HUES64 (cell line): ENCODE data around the gene ABCA6.

Experiments
- H3K27ac ChIP-seq: 2 replicates; pipeline ENCODE4 v1.7.0; 2013; ENCODE audit warnings: low read depth, low read length, inconsistent platforms
- H3K27me3 ChIP-seq: 2 replicates; pipeline ENCODE4 v1.6.1; 2013; ENCODE audit warnings: mild to moderate bottlenecking, low read length; ENCODE audit not compliant: insufficient read depth
- H3K36me3 ChIP-seq: 2 replicates; pipeline ENCODE4 v1.6.1; 2013; ENCODE audit warnings: mild to moderate bottlenecking, low read length; ENCODE audit not compliant: insufficient read depth
- H3K4me1 ChIP-seq: 2 replicates; pipeline ENCODE4 v1.6.1; 2013; ENCODE audit warnings: mild to moderate bottlenecking, low read length, moderate library complexity; ENCODE audit not compliant: insufficient read depth
- H3K4me3 ChIP-seq: 2 replicates; pipeline ENCODE4 v1.5.1; 2013; ENCODE audit warnings: mild to moderate bottlenecking, low read length, moderate library complexity
- H3K9ac ChIP-seq: 2 replicates; pipeline ENCODE4 v1.6.1; 2013; ENCODE audit warnings: mild to moderate bottlenecking, low read depth, low read length
- H3K9me3 ChIP-seq: 2 replicates; pipeline ENCODE4 v1.6.1; 2013; ENCODE audit warnings: low read depth, low read length; ENCODE audit not compliant: insufficient read depth
- WGBS: fragments of 150-250, 120-280 bp; methylation state at CpG from one replicate; pipeline ENCODE4 v1.1.7; 2013; ENCODE audit warnings: missing lambda C conversion rate; 5-methylcytosine and 5-hydroxymethylcytosine counted together

ABCA6 gene

GRCh38 chr17:69044371-69044770 lies 97.3 kb downstream of the ABCA6 start:
- H3K4me3 ChIP-seq: no peak overlapping the region
- 100% methylated on average over 2 of the region's 2 CpGs for WGBS

GRCh38 chr17:69043098-69043734 lies 98.5 kb downstream of the ABCA6 start:
- no peaks in the 10 kb centered on the region for H3K36me3 ChIP-seq
- WGBS: 91% methylated on average over 6 of the region's 6 CpGs
- no peaks in the 10 kb centered on the region for H3K4me1 ChIP-seq
- H3K9ac ChIP-seq: no peak overlapping the region
- no peak overlapping the region for H3K27ac ChIP-seq
- H3K4me3 ChIP-seq: no peak overlapping the region
- no peaks in the 10 kb centered on the region for H3K9me3 ChIP-seq
- no peaks in the 10 kb centered on the region for H3K27me3 ChIP-seq

More at GRCh38 chr17:69044371-69044770, 97.3 kb downstream of the ABCA6 start:
- H3K27me3 ChIP-seq: no peaks in the 10 kb centered on the region
- H3K9me3 ChIP-seq: no peaks in the 10 kb centered on the region
- H3K27ac ChIP-seq: no peak overlapping the region
- H3K9ac ChIP-seq: no peak overlapping the region
- H3K36me3 ChIP-seq: no peaks in the 10 kb centered on the region
- no peaks in the 10 kb centered on the region for H3K4me1 ChIP-seq

- Histone ChIP-seq H3K9ac (no peak overlapping the region), H3K4me3 (no peak overlapping the region), H3K9me3 (no peaks in the 10 kb centered on the region), H3K4me1 (no peaks in the 10 kb centered on the region), H3K36me3 (no peaks in the 10 kb centered on the region), H3K27me3 (no peaks in the 10 kb centered on the region), H3K27ac (no peak overlapping the region)
- 92% methylated on average over 5 of the region's 5 CpGs for WGBS
Measured at GRCh38 chr17:69042308-69042707, 99.4 kb downstream of the ABCA6 start.

- H3K36me3 ChIP-seq: no peaks in the 10 kb centered on the region
- H3K4me1 ChIP-seq: no peaks in the 10 kb centered on the region
- WGBS: 94% methylated on average over 3 of the region's 3 CpGs
- H3K4me3 ChIP-seq: no peak overlapping the region
- no peaks in the 10 kb centered on the region for H3K27me3 ChIP-seq
- H3K27ac ChIP-seq: no peak overlapping the region
- no peak overlapping the region for H3K9ac ChIP-seq
- H3K9me3 ChIP-seq: no peaks in the 10 kb centered on the region
Measured at GRCh38 chr17:69031839-69032238, 109.9 kb downstream of the ABCA6 start.

GRCh38 chr17:69030169-69030568 lies 111.5 kb downstream of the ABCA6 start:
- H3K9me3 ChIP-seq: no peaks in the 10 kb centered on the region
- no peak overlapping the region for H3K4me3 ChIP-seq
- no peaks in the 10 kb centered on the region for H3K4me1 ChIP-seq
- H3K27me3 ChIP-seq: no peaks in the 10 kb centered on the region
- WGBS: 100% methylated on average over 1 of the region's 1 CpG
- H3K9ac ChIP-seq: no peak overlapping the region
- no peaks in the 10 kb centered on the region for H3K36me3 ChIP-seq
- H3K27ac ChIP-seq: no peak overlapping the region
